Naive thymus-derived CD4-positive, alpha-beta T cell (primary cell): ENCODE measurements around the gene KIAA1671. TPM values are rescaled to one million over a fixed set of nuclear protein-coding genes. Genes with fewer than 3 reads are reported as not detected.

Experiments used
- ATAC-seq: fragments of 150-1000 bp; cut with Tn5 transposase; 2 replicates; pipeline ENCODE4 v1.10.0; 2021; ENCODE audit warnings: mild to moderate bottlenecking, moderate library complexity
- CTCF ChIA-PET: fragments of 350-600 bp; sonication (Branson Sonifier 250); formaldehyde crosslinking; loops from one replicate; lab custom pipeline; 2021; ENCODE audit warnings: antibody characterized with exemption; lab: Charles Lee
- POLR2A ChIA-PET: fragments of 350-600 bp; sonication (Branson Sonifier 250); formaldehyde crosslinking; loops from one replicate; lab custom pipeline; 2021; ENCODE audit warnings: antibody characterized with exemption, inconsistent platforms; lab: Charles Lee
- DNase-seq, 9 donors: peaks; one replicate each; pipeline versions ENCODE4 v3.0.0 to v3.0.0-alpha.2; 2020 to 2022; ENCODE audit warnings: mixed read lengths in 1 of 9
- H3K27ac ChIP-seq: one replicate; pipeline ENCODE4 v1.7.0; 2013; ENCODE audit warnings: mild to moderate bottlenecking, low read depth, low read length, moderate library complexity
- H3K27me3 ChIP-seq, 2 donors: one replicate each; pipeline ENCODE4 v1.7.0; 2013; ENCODE audit warnings: low read length in 2 of 2, mild to moderate bottlenecking in 2 of 2, moderate library complexity in 2 of 2; ENCODE audit not compliant: control insufficient read depth in 2 of 2, insufficient read depth in 2 of 2
- H3K36me3 ChIP-seq, 3 experiments: 1 replicate in 2 of 3; 2 replicates in 1 of 3; pipeline ENCODE4 v1.7.0; 2013; ENCODE audit warnings: low read length in 3 of 3, mild to moderate bottlenecking in 3 of 3, moderate library complexity in 1 of 3; ENCODE audit not compliant: insufficient read depth in 3 of 3, control insufficient read depth in 2 of 3
- H3K4me1 ChIP-seq, 2 donors: one replicate each; pipeline ENCODE4 v1.7.0; 2013; ENCODE audit warnings: low read length in 2 of 2, mild to moderate bottlenecking in 2 of 2, moderate library complexity in 1 of 2; ENCODE audit not compliant: control insufficient read depth in 2 of 2, insufficient read depth in 2 of 2
- H3K4me3 ChIP-seq: 2 replicates; pipeline ENCODE4 v1.7.0; 2013; ENCODE audit warnings: mild to moderate bottlenecking, low read length
- H3K9me3 ChIP-seq, 3 experiments: 1 replicate in 2 of 3; 2 replicates in 1 of 3; pipeline ENCODE4 v1.7.0; 2013; ENCODE audit warnings: low read length in 3 of 3; ENCODE audit not compliant: control insufficient read depth in 2 of 3
- H3K27ac Mint-ChIP-seq, 9 donors: one replicate each; pipeline ENCODE4 v1.8.0; 2020 to 2022; ENCODE audit warnings: mixed read lengths in 9 of 9, mild to moderate bottlenecking in 8 of 9, moderate library complexity in 5 of 9, inconsistent platforms in 2 of 9
- H3K27me3 Mint-ChIP-seq, 5 donors: one replicate each; pipeline ENCODE4 v1.8.0; 2021 to 2022; ENCODE audit warnings: mixed read lengths in 5 of 5, mild to moderate bottlenecking in 1 of 5
- H3K36me3 Mint-ChIP-seq, 5 donors: one replicate each; pipeline ENCODE4 v1.8.0; 2020 to 2022; ENCODE audit warnings: mixed read lengths in 5 of 5, mild to moderate bottlenecking in 3 of 5, inconsistent platforms in 1 of 5
- H3K4me1 Mint-ChIP-seq, 7 donors: one replicate each; pipeline ENCODE4 v1.8.0; 2020 to 2022; ENCODE audit warnings: mixed read lengths in 7 of 7, mild to moderate bottlenecking in 3 of 7, inconsistent platforms in 1 of 7
- H3K4me3 Mint-ChIP-seq, 10 donors: one replicate each; pipeline ENCODE4 v1.8.0; 2020 to 2022; ENCODE audit warnings: mild to moderate bottlenecking in 10 of 10, mixed read lengths in 10 of 10, moderate library complexity in 6 of 10, inconsistent platforms in 2 of 10
- H3K9me3 Mint-ChIP-seq, 11 donors: one replicate each; pipeline ENCODE4 v1.8.0; 2020 to 2022; ENCODE audit warnings: mixed read lengths in 11 of 11, mild to moderate bottlenecking in 4 of 11, inconsistent platforms in 1 of 11, moderate library complexity in 1 of 11
- intact Hi-C, 2 donors: fragments of 100-400 bp; cut with micrococcal nuclease; formaldehyde crosslinking; loops; one replicate each; pipeline ENCODE4 v1.15.1; 2023
- polyA plus RNA-seq, 2 donors: library from polyadenylated mRNA; unstranded; fragments of 300-500 nt; fragmentation: Illumina TruSeq; gene quantifications; one replicate each; pipeline ENCODE4 v1.2.3, GENCODE V29; 2021
- total RNA-seq, 6 experiments: library from RNA in 5 of 6; stranded (reverse) in 5 of 6; gene quantifications; 1 replicate in 5 of 6; 2 replicates in 1 of 6; pipeline ENCODE4 v1.2.3 and lab custom pipeline; 2021 to 2026

Gene KIAA1671
- total and polyA plus RNA-seq, 7 experiments from 2014 or later = 0.47 to 19.0 (median 4.2) TPM

DNA sequence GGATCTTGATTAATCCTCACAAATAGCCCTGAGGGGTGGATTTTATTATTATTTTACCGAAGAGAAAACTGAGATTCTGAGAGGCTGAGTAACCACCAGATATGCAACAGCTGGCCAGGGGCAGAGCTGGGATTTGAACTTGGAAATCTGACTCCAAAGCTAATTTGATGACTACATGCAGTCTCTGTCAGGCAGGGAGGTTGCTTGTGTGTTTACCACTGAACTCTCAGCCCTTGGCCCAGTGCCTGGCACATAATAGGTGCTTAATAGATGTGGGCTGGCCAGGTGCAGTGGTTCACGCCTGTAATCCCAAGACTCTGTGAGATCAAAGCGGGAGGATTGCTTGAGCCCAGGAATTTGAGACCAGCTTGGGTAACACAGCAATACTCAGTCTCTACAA, 125.4 kb downstream of the KIAA1671 start:
- Mint-ChIP-seq H3K27me3 (no peaks in the 10 kb centered on the region), H3K36me3 (peaks cover 0 to 11% (median 0%) of the 10 kb centered on the region in 5 donors), H3K27ac (peak overlapping the region in 6 of 9 donors; percentile 28 to 80 (median 70)), H3K9me3 (no peaks in the 10 kb centered on the region), H3K4me3 (no peak overlapping the region), H3K4me1 (peaks cover 33 to 66% (median 50%) of the 10 kb centered on the region in 7 donors)
- Histone ChIP-seq H3K36me3 (no peaks in the 10 kb centered on the region), H3K9me3 (no peaks in the 10 kb centered on the region), H3K27ac (no peak overlapping the region), H3K27me3 (no peaks in the 10 kb centered on the region), H3K4me1 (peaks cover 27 to 43% of the 10 kb centered on the region in 2 donors), H3K4me3 (no peak overlapping the region)
- no peak for DNase-seq
- intact Hi-C loops = loop anchor here in 1 of 2 donors (2.0 kb wide), 1 partner anchor 15 kb away; no protein-coding TSS in a partner anchor
- ChIA-PET CTCF (interaction anchor here (0.6 to 5.8 kb wide), 8 partner anchors 8 to 94 kb away, joined by 3 to 49 read pairs (median 4); no protein-coding TSS in a partner anchor), POLR2A (interaction anchor here (0.6 to 7.7 kb wide), 4 partner anchors 9 to 285 kb away, joined by 3 to 61 read pairs (median 6); no protein-coding TSS in a partner anchor)
- no peak for ATAC-seq

DNA sequence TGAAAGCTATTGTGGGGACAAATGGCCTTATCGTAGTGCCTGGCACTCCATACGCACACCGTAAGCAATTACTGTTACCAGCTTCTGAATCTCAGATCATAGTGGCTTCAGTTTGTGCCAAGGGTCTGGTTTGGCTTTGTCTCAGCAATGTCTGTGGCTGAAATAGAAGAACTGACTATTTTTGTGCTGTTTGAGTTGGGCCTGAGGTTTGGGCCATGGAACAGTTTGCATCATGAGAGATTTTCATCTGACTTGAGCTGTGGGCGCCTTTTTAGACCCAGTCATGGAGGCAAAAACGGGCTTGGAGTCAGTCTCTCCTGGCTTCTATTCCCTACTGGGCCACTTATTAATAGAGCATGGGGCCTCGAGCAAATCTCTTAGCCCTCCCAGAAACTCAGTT, 126.1 kb downstream of the KIAA1671 start:
- H3K4me1 ChIP-seq = peaks cover 27 to 43% of the 10 kb centered on the region in 2 donors
- no peaks in the 10 kb centered on the region for H3K36me3 ChIP-seq
- Mint-ChIP-seq H3K27me3 (no peaks in the 10 kb centered on the region), H3K4me1 (peaks cover 30 to 67% (median 47%) of the 10 kb centered on the region in 7 donors), H3K9me3 (no peaks in the 10 kb centered on the region), H3K27ac (peak overlapping the region in 5 of 9 donors; percentile 16 to 77 (median 38)), H3K4me3 (no peak overlapping the region), H3K36me3 (peaks cover 0 to 12% (median 0%) of the 10 kb centered on the region in 5 donors)
- ATAC-seq (no peak), DNase-seq (no peak)
- ChIA-PET CTCF (interaction anchor here (0.6 to 5.8 kb wide), 6 partner anchors 8 to 94 kb away, joined by 3 to 49 read pairs (median 5); no protein-coding TSS in a partner anchor), POLR2A (interaction anchor here (0.6 to 7.7 kb wide), 3 partner anchors 9 to 286 kb away, joined by 3 to 61 read pairs (median 4); no protein-coding TSS in a partner anchor)
- H3K27ac ChIP-seq = no peak overlapping the region
- no peak overlapping the region for H3K4me3 ChIP-seq
- H3K27me3 ChIP-seq = no peaks in the 10 kb centered on the region
- no peaks in the 10 kb centered on the region for H3K9me3 ChIP-seq
- intact Hi-C loops = no loop called here

DNA sequence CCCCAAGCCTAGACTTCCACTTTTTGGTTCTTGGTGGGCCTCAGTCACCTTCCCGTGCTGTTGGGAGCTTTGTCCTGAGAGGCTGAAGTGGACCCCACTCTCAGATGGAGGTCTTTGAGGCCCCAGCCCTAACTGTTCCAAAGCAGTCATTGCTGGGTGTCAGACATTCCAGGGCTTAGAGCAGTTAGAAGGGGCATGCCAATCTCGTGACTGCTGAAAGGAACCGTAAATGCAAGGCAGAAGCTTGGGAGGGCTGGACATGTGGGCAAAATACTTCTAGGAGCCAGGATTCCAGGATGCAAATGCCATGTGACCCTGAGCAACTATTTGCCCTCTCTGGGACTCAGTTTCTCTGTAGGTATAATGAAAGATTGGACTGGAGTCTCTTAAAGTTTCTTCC, 128.3 kb downstream of the KIAA1671 start:
- DNase-seq (no peak), ATAC-seq (no peak)
- Mint-ChIP-seq H3K9me3 (no peaks in the 10 kb centered on the region), H3K27ac (peak overlapping the region in 2 of 9 donors; percentile 59 to 72), H3K4me1 (peaks cover 27 to 66% (median 44%) of the 10 kb centered on the region in 7 donors), H3K36me3 (peaks cover 0 to 13% (median 0%) of the 10 kb centered on the region in 5 donors), H3K27me3 (no peaks in the 10 kb centered on the region), H3K4me3 (no peak overlapping the region)
- intact Hi-C loops = loop anchor here (1.0 to 2.0 kb wide), 6 partner anchors 13 to 254 kb away; no protein-coding TSS in a partner anchor
- Histone ChIP-seq H3K27ac (no peak overlapping the region), H3K4me3 (no peak overlapping the region), H3K9me3 (no peaks in the 10 kb centered on the region), H3K4me1 (peaks cover 24 to 34% of the 10 kb centered on the region in 2 donors), H3K36me3 (no peaks in the 10 kb centered on the region), H3K27me3 (no peaks in the 10 kb centered on the region)
- POLR2A ChIA-PET = interaction anchor here (0.6 to 7.7 kb wide), 5 partner anchors 12 to 23 kb away, joined by 3 to 61 read pairs (median 4); no protein-coding TSS in a partner anchor
- CTCF ChIA-PET = interaction anchor here (0.9 to 5.8 kb wide), 8 partner anchors 11 to 121 kb away, joined by 3 to 49 read pairs (median 6); no protein-coding TSS in a partner anchor

DNA sequence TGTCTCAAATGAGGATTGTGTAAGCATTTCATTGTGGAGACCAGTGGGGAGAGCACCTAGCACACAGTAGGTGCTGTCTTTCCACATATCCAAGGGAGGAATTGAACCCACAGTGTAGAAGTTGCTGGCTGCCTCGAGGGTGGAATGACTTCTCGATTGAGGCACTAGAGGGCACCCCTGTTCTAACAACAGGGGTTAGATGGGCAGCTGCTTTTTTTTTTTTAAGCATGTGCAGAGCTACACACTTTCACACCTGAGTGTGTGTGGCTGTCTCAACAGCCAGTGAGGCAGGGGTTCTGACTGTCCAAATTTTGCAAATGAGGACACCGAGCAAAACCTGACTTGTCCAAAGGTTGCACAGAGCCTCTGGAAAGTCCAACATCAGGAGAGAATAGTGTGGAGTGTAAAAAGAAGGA, 128.9 kb downstream of the KIAA1671 start:
- intact Hi-C loops = loop anchor here (1.0 to 2.0 kb wide), 6 partner anchors 13 to 253 kb away; no protein-coding TSS in a partner anchor
- DNase-seq (peak in 8 of 9 donors; percentile 30 to 59 (median 50)), ATAC-seq (peak; percentile 77)
- no peak overlapping the region for H3K4me3 ChIP-seq
- H3K36me3 ChIP-seq = no peaks in the 10 kb centered on the region
- H3K36me3 Mint-ChIP-seq = peaks cover 0 to 13% (median 0%) of the 10 kb centered on the region in 5 donors
- H3K4me3 Mint-ChIP-seq = no peak overlapping the region
- no peaks in the 10 kb centered on the region for H3K27me3 ChIP-seq
- H3K4me1 ChIP-seq = peaks cover 24 to 28% of the 10 kb centered on the region in 2 donors
- H3K27me3 Mint-ChIP-seq = no peaks in the 10 kb centered on the region
- no peaks in the 10 kb centered on the region for H3K9me3 Mint-ChIP-seq
- CTCF ChIA-PET = interaction anchor here (0.5 to 5.8 kb wide), 9 partner anchors 11 to 121 kb away, joined by 3 to 49 read pairs (median 7); no protein-coding TSS in a partner anchor
- peaks cover 27 to 66% (median 44%) of the 10 kb centered on the region in 7 donors for H3K4me1 Mint-ChIP-seq
- no peaks in the 10 kb centered on the region for H3K9me3 ChIP-seq
- H3K27ac Mint-ChIP-seq = peak overlapping the region in 7 of 9 donors; percentile 17 to 83 (median 69)
- POLR2A ChIA-PET = interaction anchor here (0.6 to 7.7 kb wide), 3 partner anchors 12 to 22 kb away, joined by 3 to 61 read pairs (median 19); no protein-coding TSS in a partner anchor
- no peak overlapping the region for H3K27ac ChIP-seq

DNA sequence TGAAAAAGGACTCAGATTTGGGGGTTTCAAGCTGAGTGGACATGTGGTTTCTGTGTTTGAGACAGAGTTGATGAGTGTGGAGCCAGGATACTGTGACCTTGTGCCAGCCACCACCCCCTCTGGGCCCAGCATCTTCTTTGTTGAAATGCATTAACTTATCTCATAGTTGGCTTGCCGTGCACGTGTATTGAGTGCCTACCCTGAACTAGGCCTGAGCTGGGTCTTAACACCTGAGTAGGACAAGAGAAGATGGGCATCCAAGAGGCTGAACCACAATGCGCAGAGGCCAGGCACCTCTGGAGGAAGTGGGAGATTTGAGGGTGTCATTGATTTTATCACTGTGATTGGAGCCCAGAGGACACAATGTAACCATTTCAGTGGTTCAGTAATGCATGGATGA, 129.6 kb downstream of the KIAA1671 start:
- CTCF ChIA-PET = interaction anchor here (0.5 to 5.8 kb wide), 9 partner anchors 12 to 120 kb away, joined by 3 to 49 read pairs (median 6); no protein-coding TSS in a partner anchor
- H3K4me3 Mint-ChIP-seq = no peak overlapping the region

DNA sequence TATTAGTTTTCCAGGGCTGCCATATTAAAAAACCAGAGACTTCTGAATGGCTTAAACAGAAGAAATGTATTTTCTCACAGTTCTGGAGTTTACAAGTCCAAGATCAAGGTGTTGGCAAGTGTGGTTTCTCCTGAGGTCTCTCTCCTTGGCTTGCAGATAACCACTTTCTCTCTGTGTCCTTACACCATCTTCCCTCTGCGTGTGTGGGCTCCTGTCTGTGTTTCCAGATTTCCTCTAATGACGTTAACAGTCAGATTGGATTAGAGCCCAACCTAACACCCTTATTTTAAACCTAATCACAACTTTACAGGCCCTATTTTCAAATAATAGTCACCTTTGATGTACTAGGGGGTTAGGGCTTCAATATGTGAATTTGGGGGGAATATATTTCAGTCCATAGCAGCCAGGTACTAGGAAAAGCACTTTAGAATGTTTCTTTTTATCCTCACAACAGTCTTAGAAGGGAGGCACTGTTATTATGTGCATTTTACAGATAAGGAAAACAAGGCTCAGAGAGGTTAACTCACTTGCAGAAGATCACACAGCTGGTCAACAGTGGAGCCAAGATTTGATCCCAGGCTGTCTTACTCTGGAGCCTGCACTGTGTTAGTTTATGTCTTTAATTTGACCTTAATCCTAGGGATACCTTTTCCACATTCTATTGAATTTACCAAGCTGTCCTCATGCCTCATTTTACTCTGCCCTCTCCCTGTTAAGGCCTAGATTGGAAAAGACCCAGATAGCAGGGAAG, 130.7 kb downstream of the KIAA1671 start:
- peak overlapping the region in 1 of 9 donors; percentile 15 for H3K27ac Mint-ChIP-seq
- no peaks in the 10 kb centered on the region for H3K27me3 Mint-ChIP-seq
- ATAC-seq (no peak), DNase-seq (no peak)
- H3K4me1 Mint-ChIP-seq = peaks cover 14 to 64% (median 28%) of the 10 kb centered on the region in 7 donors
- Histone ChIP-seq H3K27me3 (no peaks in the 10 kb centered on the region), H3K36me3 (no peaks in the 10 kb centered on the region), H3K27ac (no peak overlapping the region), H3K4me3 (no peak overlapping the region), H3K4me1 (peaks cover 11% of the 10 kb centered on the region in 2 donors), H3K9me3 (no peaks in the 10 kb centered on the region)
- no peaks in the 10 kb centered on the region for H3K9me3 Mint-ChIP-seq
- ChIA-PET CTCF (interaction anchor here (1.0 to 5.8 kb wide), 4 partner anchors 13 to 88 kb away, joined by 3 to 49 read pairs (median 27); no protein-coding TSS in a partner anchor), POLR2A (no interaction called here)
- intact Hi-C loops = no loop called here
- H3K36me3 Mint-ChIP-seq = peaks cover 0 to 16% (median 0%) of the 10 kb centered on the region in 5 donors
- no peak overlapping the region for H3K4me3 Mint-ChIP-seq

More for the DNA sequence above, 129.6 kb downstream of the KIAA1671 start:
- Histone ChIP-seq H3K36me3 (no peaks in the 10 kb centered on the region), H3K4me1 (peaks cover 17 to 22% of the 10 kb centered on the region in 2 donors), H3K4me3 (no peak overlapping the region), H3K27me3 (no peaks in the 10 kb centered on the region), H3K9me3 (no peaks in the 10 kb centered on the region), H3K27ac (no peak overlapping the region)
- no peak for ATAC-seq
- Mint-ChIP-seq H3K4me1 (peaks cover 21 to 64% (median 39%) of the 10 kb centered on the region in 7 donors), H3K27me3 (no peaks in the 10 kb centered on the region), H3K27ac (peak overlapping the region in 3 of 9 donors; percentile 45 to 51 (median 45)), H3K36me3 (peaks cover 0 to 13% (median 0%) of the 10 kb centered on the region in 5 donors), H3K9me3 (no peaks in the 10 kb centered on the region)
- intact Hi-C loops = no loop called here
- no peak for DNase-seq
- POLR2A ChIA-PET = interaction anchor here (0.8 to 7.7 kb wide), 3 partner anchors 9 to 19 kb away, joined by 3 to 61 read pairs (median 19); no protein-coding TSS in a partner anchor
